Stomach (tissue), 9 donors: ENCODE results near the gene SLC43A1. TPM values are rescaled to one million over a fixed set of nuclear protein-coding genes. Genes with fewer than 3 reads are reported as not detected.

Source experiments
- DNase-seq, 2 donors: peaks; one replicate each; pipeline versions ENCODE4 v3.0.0 to v3.0.0-alpha.2; 2013 to 2019
- H3K27ac ChIP-seq, 5 donors: fragments of 200-600 bp in 4 of 5; sonication (generic) in 4 of 5; one replicate each; pipeline ENCODE4 v1.5.1; 2013 to 2019; ENCODE audit warnings: mild to moderate bottlenecking in 1 of 5, moderate library complexity in 1 of 5
- H3K27me3 ChIP-seq, 3 donors: fragments of 200-600 bp; sonication (generic); one replicate each; pipeline ENCODE4 v1.5.1; 2017 to 2019; ENCODE audit warnings: mixed run types in 1 of 3
- H3K36me3 ChIP-seq, 4 donors: fragments of 200-600 bp; sonication (generic); 1 replicate in 3 of 4; 2 replicates in 1 of 4; pipeline ENCODE4 v1.5.1; 2016 to 2019
- H3K4me1 ChIP-seq, 4 donors: fragments of 200-600 bp; sonication (generic); one replicate each; pipeline ENCODE4 v1.5.1; 2016 to 2019
- H3K4me3 ChIP-seq, 4 donors: fragments of 200-600 bp; sonication (generic) in 3 of 4; one replicate each; pipeline ENCODE4 v1.5.1; 2016 to 2019; ENCODE audit warnings: mild to moderate bottlenecking in 1 of 4
- H3K9me3 ChIP-seq, 4 donors: fragments of 200-600 bp; sonication (generic); one replicate each; pipeline ENCODE4 v1.5.1; 2016 to 2019
- EP300 ChIP-seq: sonication (generic); formaldehyde crosslinking; IDR thresholded peaks from one replicate; pipeline ENCODE4 v1.6.1; 2017; ENCODE audit warnings: antibody characterized with exemption
- POLR2A ChIP-seq, 4 donors: fragments of 450-650 bp; IDR thresholded peaks; one replicate each; pipeline ENCODE4 v1.6.1; 2016; ENCODE audit warnings: antibody characterized with exemption in 4 of 4, control low read depth in 2 of 4, mild to moderate bottlenecking in 1 of 4, moderate library complexity in 1 of 4
- POLR2AphosphoS5 ChIP-seq, 3 donors: sonication (generic); formaldehyde crosslinking; IDR thresholded peaks; one replicate each; pipeline ENCODE4 v1.6.1; 2016; ENCODE audit warnings: antibody characterized with exemption in 3 of 3
- whole genome bisulfite sequencing, 5 donors: extraction: QIAGEN DNeasy Blood & Tissue Kit in 3 of 5; methylation state at CpG; one replicate each; pipeline versions ENCODE4 v1.1.5 to v1.1.7; 2013 to 2018; 5-methylcytosine and 5-hydroxymethylcytosine counted together
- intact Hi-C: fragments of 100-400 bp; cut with DNase I; formaldehyde crosslinking; loops from one replicate; pipeline ENCODE4 v1.15.1; 2023; ENCODE audit warnings: low total_unique reads
- polyA plus RNA-seq, 3 donors: library from polyadenylated mRNA; stranded (reverse); fragments of 200-250 nt; gene quantifications; one replicate each; pipeline ENCODE4 v1.2.3, GENCODE V29; 2013
- total RNA-seq, 5 donors: library from RNA; depleted of rRNA; stranded (reverse); fragments of >200 nt; gene quantifications; one replicate each; pipeline versions ENCODE4 v1.1.0 to v1.2.3, GENCODE V29; 2014 to 2016
- TF ChIP-seq, protein P1 (sequence below), 7 experiments: fragments of 450-650 bp in 4 of 7; fragments of 200-600 bp in 3 of 7; sonication (generic) in 3 of 7; IDR thresholded peaks; one replicate each; pipeline ENCODE4 v1.5.1; 2016 to 2019; ENCODE audit warnings: antibody characterized with exemption in 7 of 7, control low read depth in 2 of 7, mild to moderate bottlenecking in 1 of 7
- donor health status: healthy with polysubstance abuse.
- donor health status: Bipolar disorder and iron deficiency.
- donor health status: healthy.

SLC43A1 gene
- total and polyA plus RNA-seq, 8 donors: 10.5 to 38.4 (median 19.1) TPM

- no peak for DNase-seq
- Histone ChIP-seq H3K4me3 (peak overlapping the region; percentile 90 to 95 (median 93)), H3K27ac (peak overlapping the region; percentile 67 to 79 (median 77)), H3K27me3 (no peaks in the 10 kb centered on the region), H3K9me3 (no peaks in the 10 kb centered on the region), H3K36me3 (peaks cover 0 to 3% (median 0%) of the 10 kb centered on the region in 4 donors), H3K4me1 (peaks cover 10 to 35% (median 29%) of the 10 kb centered on the region in 4 donors)
- no peak for TF ChIP-seq POLR2A (IDR thresholded peaks at IDR 0.05)
- no peak for TF ChIP-seq EP300
- no peak for TF ChIP-seq POLR2AphosphoS5 (IDR thresholded peaks at IDR 0.05)
- TF ChIP-seq, protein P1, sequence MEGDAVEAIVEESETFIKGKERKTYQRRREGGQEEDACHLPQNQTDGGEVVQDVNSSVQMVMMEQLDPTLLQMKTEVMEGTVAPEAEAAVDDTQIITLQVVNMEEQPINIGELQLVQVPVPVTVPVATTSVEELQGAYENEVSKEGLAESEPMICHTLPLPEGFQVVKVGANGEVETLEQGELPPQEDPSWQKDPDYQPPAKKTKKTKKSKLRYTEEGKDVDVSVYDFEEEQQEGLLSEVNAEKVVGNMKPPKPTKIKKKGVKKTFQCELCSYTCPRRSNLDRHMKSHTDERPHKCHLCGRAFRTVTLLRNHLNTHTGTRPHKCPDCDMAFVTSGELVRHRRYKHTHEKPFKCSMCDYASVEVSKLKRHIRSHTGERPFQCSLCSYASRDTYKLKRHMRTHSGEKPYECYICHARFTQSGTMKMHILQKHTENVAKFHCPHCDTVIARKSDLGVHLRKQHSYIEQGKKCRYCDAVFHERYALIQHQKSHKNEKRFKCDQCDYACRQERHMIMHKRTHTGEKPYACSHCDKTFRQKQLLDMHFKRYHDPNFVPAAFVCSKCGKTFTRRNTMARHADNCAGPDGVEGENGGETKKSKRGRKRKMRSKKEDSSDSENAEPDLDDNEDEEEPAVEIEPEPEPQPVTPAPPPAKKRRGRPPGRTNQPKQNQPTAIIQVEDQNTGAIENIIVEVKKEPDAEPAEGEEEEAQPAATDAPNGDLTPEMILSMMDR (IDR thresholded peaks at IDR 0.05): no peak
- intact Hi-C loops: no loop called here
- 10 to 22% (median 19%) methylated on average over 5 of the region's 5 CpGs for WGBS, 5 donors
Measured at GRCh38 chr11:57516061-57516443, 550 bp upstream of the SLC43A1 start.

GRCh38 chr11:57514538-57515331 lies 767 bp downstream of the SLC43A1 start:
- Histone ChIP-seq H3K36me3 (peaks cover 0 to 3% (median 0%) of the 10 kb centered on the region in 4 donors), H3K9me3 (no peaks in the 10 kb centered on the region), H3K27ac (peak overlapping the region; percentile 67 to 79 (median 77)), H3K4me3 (peak overlapping the region; percentile 90 to 95 (median 93)), H3K4me1 (peaks cover 10 to 35% (median 29%) of the 10 kb centered on the region in 4 donors), H3K27me3 (no peaks in the 10 kb centered on the region)
- WGBS, 5 donors: 0 to 1% (median 1%) methylated on average over 39 to 57 of the region's 57 CpGs
- DNase-seq: peak; percentile 69 to 81
- no peak for TF ChIP-seq POLR2A (IDR thresholded peaks at IDR 0.05)
- intact Hi-C loops: no loop called here

DNA sequence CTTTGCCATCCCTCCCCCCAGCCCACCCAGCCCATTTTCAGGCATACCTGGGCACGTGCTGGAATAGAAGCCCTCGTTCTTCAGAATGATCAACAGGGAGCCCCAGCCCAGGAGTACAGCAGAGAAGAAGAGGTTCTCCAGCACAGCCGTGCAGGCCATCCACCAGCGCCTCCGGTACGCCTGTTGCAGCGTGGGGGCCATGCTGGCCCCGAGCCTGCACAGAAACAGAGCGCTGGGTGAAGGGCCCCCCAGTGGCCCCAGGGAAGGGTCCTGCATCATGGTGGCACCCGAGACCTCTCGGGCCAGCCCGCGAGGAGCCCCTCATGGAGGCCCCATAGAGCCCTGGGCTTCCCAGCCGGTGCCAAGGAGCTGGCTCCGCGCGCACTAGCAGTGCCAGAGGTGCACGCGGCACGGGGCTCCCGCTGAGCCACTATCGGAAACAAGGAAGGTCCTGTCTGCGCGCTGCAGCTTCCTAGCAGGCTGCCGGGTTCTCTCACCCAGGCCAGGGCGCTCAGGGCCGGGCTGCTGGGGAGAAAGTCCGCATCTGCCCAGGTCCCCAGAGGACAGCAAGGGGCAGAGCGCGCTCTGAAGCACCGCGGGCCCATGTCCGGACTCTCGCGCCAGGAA lies 1.5 kb downstream of the SLC43A1 start:
- Histone ChIP-seq H3K9me3 (no peaks in the 10 kb centered on the region), H3K27me3 (no peaks in the 10 kb centered on the region), H3K4me3 (peak overlapping the region; percentile 90 to 95 (median 93)), H3K4me1 (peaks cover 10 to 35% (median 29%) of the 10 kb centered on the region in 4 donors), H3K36me3 (peaks cover 0 to 3% (median 0%) of the 10 kb centered on the region in 4 donors), H3K27ac (peak overlapping the region; percentile 67 to 79 (median 77))
- DNase-seq: peak; percentile 69 to 76
- TF ChIP-seq POLR2A (IDR thresholded peaks at IDR 0.05) (no peak), EP300 (no peak), POLR2AphosphoS5 (IDR thresholded peaks at IDR 0.05) (no peak)
- TF ChIP-seq, protein P1 (IDR thresholded peaks at IDR 0.05): no peak
- intact Hi-C loops: no loop called here
- WGBS, 5 donors: 3 to 19% (median 12%) methylated on average over 16 to 35 of the region's 35 CpGs

- H3K4me3 ChIP-seq: peak overlapping the region in 3 of 4 donors; percentile 92 to 95 (median 94)
- peak overlapping the region in 2 of 5 donors; percentile 67 to 72 for H3K27ac ChIP-seq
- intact Hi-C loops: no loop called here
- no peak for DNase-seq
- peaks cover 0 to 4% (median 2%) of the 10 kb centered on the region in 4 donors for H3K36me3 ChIP-seq
- 6 to 32% (median 26%) methylated on average over 1 of the region's 1 CpG for WGBS, 5 donors
- H3K4me1 ChIP-seq: peaks cover 10 to 35% (median 29%) of the 10 kb centered on the region in 4 donors
- no peaks in the 10 kb centered on the region for H3K27me3 ChIP-seq
- no peaks in the 10 kb centered on the region for H3K9me3 ChIP-seq
- TF ChIP-seq POLR2A (IDR thresholded peaks at IDR 0.05) (no peak), EP300 (no peak), POLR2AphosphoS5 (IDR thresholded peaks at IDR 0.05) (no peak)
- TF ChIP-seq, protein P1 (IDR thresholded peaks at IDR 0.05): no peak
Measured at GRCh38 chr11:57513452-57513795, 2.1 kb downstream of the SLC43A1 start.
